ENCODE data around the gene DDIT3. TPM values are rescaled to one million over a fixed set of nuclear protein-coding genes. Genes with fewer than 3 reads are reported as not detected.

The DDIT3 gene
- total and polyA plus RNA-seq, 2 of the 13 experiments (the other 11 are each of a cell fraction or from before 2014, with no cell fraction given) = 27.5 to 48.7 TPM

DNA sequence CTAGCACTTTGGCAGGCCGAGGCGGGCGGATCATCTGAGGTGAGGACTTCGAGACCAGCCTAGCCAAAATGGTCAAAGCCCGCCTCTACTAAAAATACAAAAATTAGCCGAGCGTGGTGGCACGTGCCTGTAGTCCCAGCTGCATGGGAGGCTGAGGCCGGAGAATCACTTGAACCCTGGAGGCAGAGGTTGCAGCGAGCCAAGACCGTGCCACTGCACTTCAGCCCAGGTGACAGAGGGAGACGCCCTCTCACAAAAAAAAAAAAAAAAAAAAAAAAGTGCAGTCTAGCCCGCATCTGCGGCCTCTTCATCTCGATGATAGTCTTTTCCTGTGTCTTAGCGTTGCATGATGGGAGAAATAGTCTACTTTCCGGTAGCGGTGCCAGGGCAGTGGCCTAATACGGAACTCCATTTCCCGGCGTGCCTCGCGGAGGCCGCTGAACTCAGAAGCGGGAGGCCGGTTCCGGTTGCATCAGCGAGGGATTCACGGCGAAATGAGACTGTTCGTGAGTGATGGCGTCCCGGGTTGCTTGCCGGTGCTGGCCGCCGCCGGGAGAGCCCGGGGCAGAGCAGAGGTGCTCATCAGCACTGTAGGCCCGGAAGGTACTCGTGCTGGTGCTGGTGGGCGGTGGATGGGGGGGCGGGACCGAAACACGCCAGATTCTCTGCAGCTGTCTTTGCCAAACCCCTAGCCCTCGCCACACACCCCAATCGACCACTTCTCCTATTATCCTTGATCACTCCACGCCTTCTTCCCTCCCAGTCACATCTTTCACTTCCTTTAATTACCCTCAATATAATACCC, 32.5 kb downstream of the DDIT3 start, which contains the start of gene MARS1:
TSS of gene MARS1 (plus strand) at position 472 of the 805 bp plus-strand sequence. CDS start at position 495, 23 bp downstream.
- intact Hi-C loops (cut with micrococcal nuclease; ENCODE audit: unreplicated experiment) = loop anchor here (2.0 kb wide), 1 partner anchor 25 kb away; no protein-coding TSS in a partner anchor
- ATAC-seq (peak; percentile 96), FAIRE-seq (peak; percentile 94), DNase-seq (ENCODE audit: low spot score) (peak; percentile 96)
- Histone ChIP-seq H3K27ac (ENCODE audit: extremely low read length, insufficient read depth, low read length) (peak within 1 kb of the TSS; percentile 62), H3K4me3 (replicated peaks in 1 of 3; ENCODE audit: insufficient read depth in 1 of 3, low read depth in 2 of 3, low read length in 3 of 3) (peak within 1 kb of the TSS; percentile 95 to 97 (median 96)), H3K36me3 (replicated peaks in 1 of 2; ENCODE audit: control insufficient read depth in 1 of 2, insufficient read depth in 2 of 2, low read length in 2 of 2) (peaks cover 18 to 34% of the 10 kb centered on the region in 2 experiments), H3K9ac (ENCODE audit: insufficient read depth, low read depth, low read length) (peak within 1 kb of the TSS; percentile 92), H3K4me1 (ENCODE audit: insufficient read depth, low read length) (peaks cover 23% of the 10 kb centered on the region), H3K9me3 (ENCODE audit: low read length) (no peaks in the 10 kb centered on the region), H3K4me2 (ENCODE audit: low read depth, low read length) (peak within 1 kb of the TSS; percentile 93), H3K27me3 (ENCODE audit: control insufficient read depth in 1 of 2, insufficient read depth in 2 of 2, low read length in 2 of 2) (peaks cover 0 to 4% of the 10 kb centered on the region in 2 experiments; a peak in 1 of 5 replicates), H2AFZ (ENCODE audit: low read length) (no peak within 1 kb of the TSS), H4K20me1 (ENCODE audit: insufficient read depth, low read length) (peaks cover 6% of the 10 kb centered on the region), H3K79me2 (ENCODE audit: insufficient read depth, low read length) (peaks cover 23% of the 10 kb centered on the region)
- ChIA-PET POLR2A (interaction anchor here (1.0 to 3.4 kb wide), 4 partner anchors 13 to 88 kb away, joined by 3 to 15 read pairs (median 4); partner anchors contain the start of gene DDIT3), CTCF (ENCODE audit: low intra/inter-chr PET ratio, low total read pairs) (no interaction called here)
- 28% methylated on average over 25 of the region's 47 CpGs for WGBS (ENCODE audit: low lambda C conversion rate)
- in situ Hi-C loops (cut with HindIII; ENCODE audit: extremely low pct_ligation_motif_present, low pct_unique_long_range_greater_than_20kb) = no loop called here
- BruUV-seq (replicated peaks) = no TSS peak
- TF ChIP-seq JUND (CRISPR knock-in tag; IDR thresholded peaks at IDR 0.05) (no peak), ETV5 (CRISPR knock-in tag; IDR thresholded peaks at IDR 0.05; ENCODE audit: borderline replicate concordance) (peak; percentile 75), FOSL2 (CRISPR knock-in tag; IDR thresholded peaks at IDR 0.05) (peak; percentile 57; the same call in 1 of the 2 replicates), ZMYM4 (CRISPR knock-in tag; IDR thresholded peaks at IDR 0.05) (peak; percentile 82), ZNF7 (CRISPR knock-in tag; IDR thresholded peaks at IDR 0.05) (no peak), SMC3 (IDR thresholded peaks at IDR 0.05; ENCODE audit: low read length) (no peak), ZSCAN9 (CRISPR knock-in tag; IDR thresholded peaks at IDR 0.05; ENCODE audit: borderline replicate concordance) (no peak), ZNF614 (CRISPR knock-in tag; IDR thresholded peaks at IDR 0.05; ENCODE audit: borderline replicate concordance) (no peak), ATAD3A (CRISPR knock-in tag; IDR thresholded peaks at IDR 0.05) (no peak), ZNF724P (CRISPR knock-in tag; IDR thresholded peaks at IDR 0.05; ENCODE audit: borderline replicate concordance) (no peak), HNRNPLL (IDR thresholded peaks at IDR 0.05; ENCODE audit: low read depth, low read length, poor library complexity, severe bottlenecking) (peak; percentile 46), KLF6 (CRISPR knock-in tag; IDR thresholded peaks at IDR 0.05) (0 out of 2 replicates have a peak, but pooled peaks have one; percentile 34), ZFX (CRISPR knock-in tag; IDR thresholded peaks at IDR 0.05; ENCODE audit: low read depth) (peak; percentile 72), PTBP1 (IDR thresholded peaks at IDR 0.05; ENCODE audit: low read depth, low read length, poor library complexity, severe bottlenecking) (peak; percentile 57), CAMTA2 (CRISPR knock-in tag; IDR thresholded peaks at IDR 0.05; ENCODE audit: borderline replicate concordance) (no peak)
- TF ChIP-seq, protein P1, sequence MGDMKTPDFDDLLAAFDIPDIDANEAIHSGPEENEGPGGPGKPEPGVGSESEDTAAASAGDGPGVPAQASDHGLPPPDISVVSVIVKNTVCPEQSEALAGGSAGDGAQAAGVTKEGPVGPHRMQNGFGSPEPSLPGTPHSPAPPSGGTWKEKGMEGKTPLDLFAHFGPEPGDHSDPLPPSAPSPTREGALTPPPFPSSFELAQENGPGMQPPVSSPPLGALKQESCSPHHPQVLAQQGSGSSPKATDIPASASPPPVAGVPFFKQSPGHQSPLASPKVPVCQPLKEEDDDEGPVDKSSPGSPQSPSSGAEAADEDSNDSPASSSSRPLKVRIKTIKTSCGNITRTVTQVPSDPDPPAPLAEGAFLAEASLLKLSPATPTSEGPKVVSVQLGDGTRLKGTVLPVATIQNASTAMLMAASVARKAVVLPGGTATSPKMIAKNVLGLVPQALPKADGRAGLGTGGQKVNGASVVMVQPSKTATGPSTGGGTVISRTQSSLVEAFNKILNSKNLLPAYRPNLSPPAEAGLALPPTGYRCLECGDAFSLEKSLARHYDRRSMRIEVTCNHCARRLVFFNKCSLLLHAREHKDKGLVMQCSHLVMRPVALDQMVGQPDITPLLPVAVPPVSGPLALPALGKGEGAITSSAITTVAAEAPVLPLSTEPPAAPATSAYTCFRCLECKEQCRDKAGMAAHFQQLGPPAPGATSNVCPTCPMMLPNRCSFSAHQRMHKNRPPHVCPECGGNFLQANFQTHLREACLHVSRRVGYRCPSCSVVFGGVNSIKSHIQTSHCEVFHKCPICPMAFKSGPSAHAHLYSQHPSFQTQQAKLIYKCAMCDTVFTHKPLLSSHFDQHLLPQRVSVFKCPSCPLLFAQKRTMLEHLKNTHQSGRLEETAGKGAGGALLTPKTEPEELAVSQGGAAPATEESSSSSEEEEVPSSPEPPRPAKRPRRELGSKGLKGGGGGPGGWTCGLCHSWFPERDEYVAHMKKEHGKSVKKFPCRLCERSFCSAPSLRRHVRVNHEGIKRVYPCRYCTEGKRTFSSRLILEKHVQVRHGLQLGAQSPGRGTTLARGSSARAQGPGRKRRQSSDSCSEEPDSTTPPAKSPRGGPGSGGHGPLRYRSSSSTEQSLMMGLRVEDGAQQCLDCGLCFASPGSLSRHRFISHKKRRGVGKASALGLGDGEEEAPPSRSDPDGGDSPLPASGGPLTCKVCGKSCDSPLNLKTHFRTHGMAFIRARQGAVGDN (CRISPR knock-in tag; IDR thresholded peaks at IDR 0.05) = peak; percentile 65

Measured in HepG2 (cell line).